C4-2B (cell line): Measurements from ENCODE around the gene YARS1.

ENCODE experiments used
- CTCF ChIP-seq: fragments of 450-650 bp; conservative IDR thresholded peaks from 2 replicates; pipeline ENCODE4 v1.5.1; 2017; ENCODE audit warnings: mild to moderate bottlenecking
- ZFX ChIP-seq: fragments of 450-650 bp; IDR thresholded peaks from 2 replicates; pipeline ENCODE4 v1.6.1; 2017

GRCh38 chr1:32813941-32814739 lies 3.0 kb downstream of the YARS1 start:
- no peak for TF ChIP-seq CTCF
- no peak for TF ChIP-seq ZFX
